ENCODE data around the gene GANAB. TPM values are rescaled to one million over a fixed set of nuclear protein-coding genes. Genes with fewer than 3 reads are reported as not detected.
A peak's percentile ranks its signal among the peaks of the same experiment; 100 is the strongest.

The GANAB gene
- total and polyA plus RNA-seq, 2 of the 13 experiments (the other 11 are each of a cell fraction or from before 2014, with no cell fraction given): 99.5 to 234 TPM

DNA sequence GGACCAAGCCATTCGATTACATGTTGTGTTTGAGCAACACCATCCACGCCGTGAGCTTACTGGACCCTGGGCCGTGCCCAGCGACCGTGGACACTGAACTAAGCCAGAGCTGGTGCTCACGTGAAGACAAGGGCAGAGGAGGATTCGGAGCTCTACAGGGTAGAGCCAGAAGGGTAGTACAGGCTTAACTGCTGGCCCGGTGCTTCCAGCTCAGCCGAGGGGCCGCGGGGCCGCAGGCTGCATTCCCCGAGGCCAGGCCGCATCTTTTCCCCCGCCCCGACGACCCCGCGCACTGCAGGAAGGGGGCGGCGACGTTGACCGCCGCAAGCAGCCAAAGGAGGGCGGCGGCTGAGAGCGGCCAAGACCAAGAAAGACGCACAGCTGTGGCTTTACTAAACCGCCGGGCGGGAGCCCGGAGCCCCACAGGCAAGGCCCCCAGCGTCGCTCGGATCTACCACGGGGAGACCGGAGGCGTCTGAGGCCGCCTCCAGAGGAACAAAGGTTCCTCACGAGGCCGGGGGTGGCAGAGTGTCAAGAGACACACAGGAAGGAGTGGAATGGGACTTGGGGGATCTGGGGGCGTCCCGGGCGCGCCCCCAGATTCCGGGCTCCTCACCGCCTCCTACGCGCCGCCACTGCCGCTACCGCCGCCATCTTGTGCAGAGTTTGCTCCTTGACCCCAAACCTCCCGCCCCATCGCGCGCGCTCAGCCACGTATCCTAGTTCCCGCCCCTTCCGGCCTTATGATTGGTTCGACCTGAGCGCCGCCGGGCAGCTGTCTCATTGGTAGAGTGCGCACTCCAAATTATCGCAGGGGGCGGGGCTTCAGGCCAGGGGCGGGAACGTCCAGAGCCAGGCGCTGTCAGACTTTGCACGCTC, at the start of gene GANAB (continued):
- TF ChIP-seq ZBTB20 (CRISPR knock-in tag; IDR thresholded peaks at IDR 0.05; ENCODE audit: borderline replicate concordance, low read depth) (peak; percentile 23; the same call in 1 of the 2 replicates), DNMT3B (CRISPR knock-in tag; conservative IDR thresholded peaks at IDR 0.05) (no peak), SP5 (CRISPR knock-in tag; IDR thresholded peaks at IDR 0.05; ENCODE audit: borderline replicate concordance, low read depth) (peak; percentile 91), ZNF225 (CRISPR knock-in tag; IDR thresholded peaks at IDR 0.05) (no peak; the same call in 1 of the 2 replicates), ZFAT (CRISPR knock-in tag; conservative IDR thresholded peaks at IDR 0.05) (no peak), SMAD1 (CRISPR knock-in tag; IDR thresholded peaks at IDR 0.05; ENCODE audit: borderline replicate concordance, low read depth) (no peak; the same call in 1 of the 2 replicates), ZNF614 (CRISPR knock-in tag; IDR thresholded peaks at IDR 0.05; ENCODE audit: borderline replicate concordance) (peak; percentile 16; the same call in 1 of the 2 replicates), REL (CRISPR knock-in tag; conservative IDR thresholded peaks at IDR 0.05) (0 out of 2 replicates have a peak, but pooled peaks have one; percentile 70), ZMYM4 (CRISPR knock-in tag; IDR thresholded peaks at IDR 0.05) (no peak; the same call in 1 of the 2 replicates), MAFG (CRISPR knock-in tag; IDR thresholded peaks at IDR 0.05) (no peak), AGO2 (optimal IDR thresholded peaks at IDR 0.05; ENCODE audit: low read depth, low read length) (peak; percentile 97), ETV6 (CRISPR knock-in tag; conservative IDR thresholded peaks at IDR 0.05) (0 out of 2 replicates have a peak, but pooled peaks have one; percentile 20), KDM1A (CRISPR knock-in tag; IDR thresholded peaks at IDR 0.05) (no peak), KDM6A (CRISPR knock-in tag; IDR thresholded peaks at IDR 0.05; ENCODE audit: low read depth) (no peak), MBNL3 (CRISPR knock-in tag; conservative IDR thresholded peaks at IDR 0.05) (no peak), PRPF4 (IDR thresholded peaks at IDR 0.05; ENCODE audit: low read depth, low read length, poor library complexity, severe bottlenecking) (no peak), ZNF12 (CRISPR knock-in tag; IDR thresholded peaks at IDR 0.05) (no peak), SIX1 (CRISPR knock-in tag; IDR thresholded peaks at IDR 0.05; ENCODE audit: borderline replicate concordance) (no peak), ZNF337 (CRISPR knock-in tag; IDR thresholded peaks at IDR 0.05; ENCODE audit: borderline replicate concordance, low read depth) (0 out of 2 replicates have a peak, but pooled peaks have one; percentile 24), ZNF891 (CRISPR knock-in tag; IDR thresholded peaks at IDR 0.05) (peak; percentile 83), ZNF556 (CRISPR knock-in tag; IDR thresholded peaks at IDR 0.05; ENCODE audit: borderline replicate concordance) (no peak; the same call in 1 of the 2 replicates), SNAI1 (CRISPR knock-in tag; IDR thresholded peaks at IDR 0.05; ENCODE audit: borderline replicate concordance) (no peak)
- TF ChIP-seq, protein P1, sequence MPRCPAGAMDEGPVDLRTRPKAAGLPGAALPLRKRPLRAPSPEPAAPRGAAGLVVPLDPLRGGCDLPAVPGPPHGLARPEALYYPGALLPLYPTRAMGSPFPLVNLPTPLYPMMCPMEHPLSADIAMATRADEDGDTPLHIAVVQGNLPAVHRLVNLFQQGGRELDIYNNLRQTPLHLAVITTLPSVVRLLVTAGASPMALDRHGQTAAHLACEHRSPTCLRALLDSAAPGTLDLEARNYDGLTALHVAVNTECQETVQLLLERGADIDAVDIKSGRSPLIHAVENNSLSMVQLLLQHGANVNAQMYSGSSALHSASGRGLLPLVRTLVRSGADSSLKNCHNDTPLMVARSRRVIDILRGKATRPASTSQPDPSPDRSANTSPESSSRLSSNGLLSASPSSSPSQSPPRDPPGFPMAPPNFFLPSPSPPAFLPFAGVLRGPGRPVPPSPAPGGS (CRISPR knock-in tag; IDR thresholded peaks at IDR 0.05): no peak; the same call in 1 of the 2 replicates
- TF ChIP-seq, protein P2, sequence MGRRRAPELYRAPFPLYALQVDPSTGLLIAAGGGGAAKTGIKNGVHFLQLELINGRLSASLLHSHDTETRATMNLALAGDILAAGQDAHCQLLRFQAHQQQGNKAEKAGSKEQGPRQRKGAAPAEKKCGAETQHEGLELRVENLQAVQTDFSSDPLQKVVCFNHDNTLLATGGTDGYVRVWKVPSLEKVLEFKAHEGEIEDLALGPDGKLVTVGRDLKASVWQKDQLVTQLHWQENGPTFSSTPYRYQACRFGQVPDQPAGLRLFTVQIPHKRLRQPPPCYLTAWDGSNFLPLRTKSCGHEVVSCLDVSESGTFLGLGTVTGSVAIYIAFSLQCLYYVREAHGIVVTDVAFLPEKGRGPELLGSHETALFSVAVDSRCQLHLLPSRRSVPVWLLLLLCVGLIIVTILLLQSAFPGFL (CRISPR knock-in tag; IDR thresholded peaks at IDR 0.05): no peak
